Measurements from ENCODE around the gene ZNF804B.

DNA sequence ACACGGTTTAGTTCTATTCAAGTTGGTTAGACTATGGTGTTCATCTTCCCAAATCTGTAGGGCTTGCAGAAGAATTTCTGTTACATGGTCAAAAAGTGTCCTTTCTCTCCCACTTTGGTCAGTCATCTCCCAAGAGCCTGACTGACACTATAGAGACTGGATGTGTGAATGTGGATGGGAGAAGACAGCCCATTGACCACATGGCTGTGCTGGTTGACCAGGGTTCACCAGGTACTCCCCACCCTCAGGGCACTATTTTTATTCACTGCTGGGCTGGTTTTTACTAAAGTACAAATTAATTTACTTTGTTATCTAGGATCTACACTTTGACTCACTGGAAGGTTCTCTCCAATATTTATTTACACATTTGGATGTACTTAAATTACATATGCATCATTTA is 2.3 kb downstream of the ZNF804B start:
- TF ChIP-seq CTCF (IDR thresholded peaks at IDR 0.05) (no peak), POLR2A (IDR thresholded peaks at IDR 0.05) (no peak), POLR2AphosphoS5 (IDR thresholded peaks at IDR 0.05) (no peak)
